Cardiac fibroblast (primary cell): ENCODE data around the gene LIN52.

ENCODE experiments used
- DNase-seq, 2 donors: peaks; one replicate each; pipeline versions ENCODE4 v3.0.0 to v3.0.0-alpha.2; 2010; ENCODE audit warnings: low read depth in 2 of 2
- H3K4me3 ChIP-seq, 2 donors: replicated peaks in 1 of 2; 1 replicate in 1 of 2; 2 replicates in 1 of 2; pipeline ENCODE4 v1.5.1; 2011; ENCODE audit warnings: low read depth in 2 of 2, low read length in 2 of 2, mild to moderate bottlenecking in 2 of 2, moderate library complexity in 1 of 2
- TF ChIP-seq, protein P1 (sequence below): IDR thresholded peaks from one replicate; pipeline ENCODE4 v1.5.1; 2011; ENCODE audit warnings: low read depth, mild to moderate bottlenecking, low read length, inconsistent platforms

LIN52 gene

DNA sequence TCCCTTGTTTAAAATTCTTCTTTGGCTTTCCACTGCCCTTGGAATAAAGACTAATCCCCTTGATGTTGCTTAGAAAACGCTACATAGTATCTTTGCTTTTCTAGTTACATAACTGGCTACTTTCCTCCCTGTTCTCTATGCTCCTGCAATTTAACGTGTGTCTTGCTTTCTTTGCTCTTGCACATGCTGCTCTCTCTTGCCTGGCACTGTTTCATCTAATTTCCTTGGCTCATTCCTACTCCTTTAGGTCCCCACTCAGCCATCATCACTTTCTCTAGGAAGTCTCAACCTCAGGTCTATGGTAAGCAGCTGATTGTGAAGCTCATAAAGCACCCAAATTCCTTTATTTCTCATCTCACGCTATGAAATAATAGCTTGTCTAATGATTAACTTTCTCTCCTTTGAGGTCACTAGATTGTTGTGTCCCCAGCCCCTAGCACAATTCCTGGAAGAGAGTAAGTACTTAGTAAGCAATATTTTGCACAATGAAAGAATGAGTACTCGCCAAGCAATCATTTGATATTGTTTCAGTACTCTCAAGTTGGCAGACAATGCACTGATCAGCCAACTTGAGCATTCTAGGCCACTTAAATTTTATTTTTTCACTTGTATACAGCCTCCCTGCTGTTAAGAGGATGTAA lies 3.8 kb upstream of the LIN52 start:
- peak; percentile 21 to 35 for DNase-seq
- TF ChIP-seq, protein P1, sequence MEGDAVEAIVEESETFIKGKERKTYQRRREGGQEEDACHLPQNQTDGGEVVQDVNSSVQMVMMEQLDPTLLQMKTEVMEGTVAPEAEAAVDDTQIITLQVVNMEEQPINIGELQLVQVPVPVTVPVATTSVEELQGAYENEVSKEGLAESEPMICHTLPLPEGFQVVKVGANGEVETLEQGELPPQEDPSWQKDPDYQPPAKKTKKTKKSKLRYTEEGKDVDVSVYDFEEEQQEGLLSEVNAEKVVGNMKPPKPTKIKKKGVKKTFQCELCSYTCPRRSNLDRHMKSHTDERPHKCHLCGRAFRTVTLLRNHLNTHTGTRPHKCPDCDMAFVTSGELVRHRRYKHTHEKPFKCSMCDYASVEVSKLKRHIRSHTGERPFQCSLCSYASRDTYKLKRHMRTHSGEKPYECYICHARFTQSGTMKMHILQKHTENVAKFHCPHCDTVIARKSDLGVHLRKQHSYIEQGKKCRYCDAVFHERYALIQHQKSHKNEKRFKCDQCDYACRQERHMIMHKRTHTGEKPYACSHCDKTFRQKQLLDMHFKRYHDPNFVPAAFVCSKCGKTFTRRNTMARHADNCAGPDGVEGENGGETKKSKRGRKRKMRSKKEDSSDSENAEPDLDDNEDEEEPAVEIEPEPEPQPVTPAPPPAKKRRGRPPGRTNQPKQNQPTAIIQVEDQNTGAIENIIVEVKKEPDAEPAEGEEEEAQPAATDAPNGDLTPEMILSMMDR, result no peak
- no peak overlapping the region for H3K4me3 ChIP-seq

DNA sequence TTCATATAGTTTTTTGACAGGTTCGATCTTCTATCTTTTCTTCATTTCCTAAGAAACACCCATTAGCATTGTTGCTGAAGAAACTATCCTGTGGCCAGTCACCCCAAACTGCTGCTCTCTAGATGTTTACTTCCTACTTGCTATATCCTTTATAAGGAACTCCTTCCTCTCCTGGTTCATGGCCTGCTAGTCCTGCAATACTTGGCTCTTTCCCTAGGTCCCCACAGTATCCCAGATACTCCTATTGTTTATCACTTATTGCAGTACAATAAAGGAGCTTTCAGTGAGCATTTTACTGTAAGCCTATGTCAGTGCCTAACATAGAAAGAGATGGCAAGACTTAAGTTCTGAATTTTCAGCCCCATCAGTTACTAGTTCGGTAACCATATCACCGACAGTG lies 3.3 kb upstream of the LIN52 start:
- DNase-seq, result peak in 1 of 2 donors; percentile 45
- TF ChIP-seq, protein P1, result no peak
- no peak overlapping the region for H3K4me3 ChIP-seq

DNA sequence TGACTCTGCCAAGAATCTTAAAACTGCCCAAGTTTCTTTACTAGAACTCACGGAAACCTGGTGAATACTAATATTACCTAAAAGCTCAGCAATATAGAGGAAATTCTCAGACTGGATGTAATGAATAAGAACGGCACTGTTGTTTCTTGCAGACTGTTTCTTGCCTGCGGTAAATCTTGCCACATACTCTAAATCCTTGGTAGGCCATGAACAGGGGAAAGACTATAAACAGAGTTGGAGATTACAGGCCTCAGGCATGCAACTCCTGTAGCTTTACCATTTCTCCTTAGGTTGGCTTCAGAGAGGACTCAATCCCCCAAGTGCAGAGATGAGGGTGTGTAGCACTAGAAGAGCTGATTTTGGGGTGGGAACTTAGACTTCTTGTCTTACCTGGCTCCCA lies 1.6 kb upstream of the LIN52 start:
- TF ChIP-seq, protein P1, result no peak
- no peak overlapping the region for H3K4me3 ChIP-seq
- DNase-seq, result no peak

DNA sequence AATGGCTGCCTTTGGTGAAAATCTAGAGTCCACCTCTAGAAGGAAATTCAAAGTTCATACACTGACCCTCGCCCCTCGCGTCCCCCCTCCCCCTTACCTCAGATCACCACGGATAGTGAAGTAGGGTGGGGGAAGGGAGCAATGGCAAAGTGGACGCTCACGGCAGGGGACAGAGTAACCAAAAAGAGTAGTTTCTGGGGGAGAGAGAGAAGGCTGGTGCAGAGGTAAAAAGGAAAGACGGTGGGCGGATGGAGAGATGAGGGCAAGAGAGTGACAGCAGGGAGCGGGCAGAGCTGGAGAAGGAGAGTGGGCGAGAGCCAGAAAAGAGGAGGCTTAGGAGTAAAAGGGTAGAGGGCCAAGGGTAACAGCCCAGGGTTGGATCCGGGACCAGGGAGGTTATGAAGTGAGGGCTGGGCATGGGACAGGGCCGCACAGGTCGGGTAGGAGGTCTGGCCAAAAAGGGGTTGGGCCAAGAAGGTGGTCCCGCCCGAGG lies 926 bp upstream of the LIN52 start:
- H3K4me3 ChIP-seq, result peak overlapping the region; percentile 84 to 92
- no peak for DNase-seq
- TF ChIP-seq, protein P1, result no peak

DNA sequence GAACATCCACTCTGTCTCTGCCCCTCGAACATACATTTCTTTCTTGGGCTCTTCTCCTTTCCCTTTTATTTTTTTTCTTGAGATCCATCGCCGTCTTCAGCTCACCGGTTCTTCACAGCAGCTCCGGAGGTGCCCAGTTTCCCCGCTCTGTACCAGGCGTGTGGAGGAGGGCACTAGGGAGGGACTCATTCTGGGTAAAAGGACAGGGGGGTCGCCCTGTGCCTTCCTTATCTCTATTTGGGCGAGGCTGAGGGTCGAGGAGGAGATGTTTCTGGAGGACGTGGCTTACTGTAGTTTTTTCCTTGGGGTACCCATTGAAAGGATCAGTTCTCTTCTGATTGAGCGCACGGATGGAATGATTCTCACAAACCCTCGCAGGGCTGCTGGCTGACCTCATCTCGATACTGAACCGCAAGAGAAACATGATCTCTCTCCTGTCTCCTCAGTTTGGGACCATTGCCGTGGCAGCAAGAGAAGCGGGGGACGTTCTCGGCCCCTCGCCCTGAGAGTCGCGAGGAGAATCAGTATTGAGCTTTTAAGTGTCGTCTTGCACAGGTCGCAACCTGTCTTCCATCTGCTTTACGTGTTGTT lies 386 bp downstream of the LIN52 start:
- TF ChIP-seq, protein P1, result no peak
- peak overlapping the region; percentile 74 to 87 for H3K4me3 ChIP-seq
- DNase-seq, result peak; percentile 22 to 44

DNA sequence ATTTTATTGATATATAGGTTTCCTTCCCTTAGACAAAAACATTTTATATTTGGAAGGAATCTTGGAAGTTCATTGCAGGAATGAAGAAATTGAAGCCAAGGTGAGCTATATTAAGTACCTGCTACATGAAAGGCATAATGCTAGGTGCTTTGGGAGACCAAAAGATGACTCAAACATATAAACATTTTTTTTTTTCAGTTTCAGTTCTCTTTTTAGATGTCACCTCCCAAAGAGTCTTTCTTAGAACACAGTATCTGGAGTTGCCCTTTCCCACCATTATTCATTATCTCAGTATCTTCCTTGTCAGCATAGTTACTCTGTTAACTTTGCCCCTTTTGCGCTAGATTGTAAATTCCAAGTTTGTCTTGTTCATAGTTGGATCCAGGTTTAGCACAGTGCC lies 1.1 kb downstream of the LIN52 start:
- H3K4me3 ChIP-seq, result peak overlapping the region in 1 of 2 donors; percentile 87
- TF ChIP-seq, protein P1, result no peak
- no peak for DNase-seq
